SJSA1 (cell line): ENCODE data around the gene CNTN4. TPM values are rescaled to one million over a fixed set of nuclear protein-coding genes. Genes with fewer than 3 reads are reported as not detected.

Experiments used
- DNase-seq, 2 experiments: peaks; one replicate each; pipeline ENCODE4 v3.0.0-alpha.2; 2015 to 2020; ENCODE audit warnings: low spot score in 2 of 2, low read depth in 1 of 2
- H3K27ac ChIP-seq: fragments of 250-450 bp; sonication (Bioruptor Pico); 2 replicates; pipeline ENCODE4 v1.5.1; 2020; ENCODE audit warnings: mild to moderate bottlenecking, moderate library complexity
- H3K27me3 ChIP-seq: fragments of 250-450 bp; sonication (Bioruptor Pico); replicated peaks from 2 replicates; pipeline ENCODE4 v1.5.1; 2020; ENCODE audit warnings: mild to moderate bottlenecking, moderate library complexity
- H3K36me3 ChIP-seq: fragments of 250-450 bp; sonication (Bioruptor Pico); 2 replicates; pipeline ENCODE4 v1.5.1; 2020; ENCODE audit warnings: mild to moderate bottlenecking
- H3K4me1 ChIP-seq: fragments of 250-450 bp; sonication (Bioruptor Pico); replicated peaks from 2 replicates; pipeline ENCODE4 v1.6.1; 2021; ENCODE audit warnings: mild to moderate bottlenecking
- H3K4me3 ChIP-seq: fragments of 250-450 bp; sonication (Bioruptor Pico); 2 replicates; pipeline ENCODE4 v1.5.1; 2020; ENCODE audit warnings: mild to moderate bottlenecking
- H3K9me3 ChIP-seq: fragments of 250-450 bp; sonication (Bioruptor Pico); replicated peaks from 2 replicates; pipeline ENCODE4 v1.5.1; 2020; ENCODE audit warnings: mild to moderate bottlenecking
- total RNA-seq: library from RNA; depleted of rRNA; stranded (reverse); fragments of >200 nt; shearing (Covaris generic); gene quantifications from 2 replicates; pipeline ENCODE4 v1.2.3, GENCODE V29; 2014

The CNTN4 gene
- total RNA-seq, 1 experiment from 2014 or later: not detected

- DNase-seq: no peak
- Histone ChIP-seq H3K4me1 (no peaks in the 10 kb centered on the region), H3K27me3 (no peaks in the 10 kb centered on the region), H3K4me3 (no peak overlapping the region), H3K9me3 (no peaks in the 10 kb centered on the region), H3K27ac (no peak overlapping the region), H3K36me3 (no peaks in the 10 kb centered on the region)
Measured at GRCh38 chr3:2352134-2352762, 253.6 kb downstream of the CNTN4 start.

GRCh38 chr3:2354702-2355101 lies 256.0 kb downstream of the CNTN4 start:
- no peaks in the 10 kb centered on the region for H3K4me1 ChIP-seq
- H3K27me3 ChIP-seq: no peaks in the 10 kb centered on the region
- no peak overlapping the region for H3K4me3 ChIP-seq
- no peak overlapping the region for H3K27ac ChIP-seq
- H3K36me3 ChIP-seq: no peaks in the 10 kb centered on the region
- DNase-seq: no peak
- no peaks in the 10 kb centered on the region for H3K9me3 ChIP-seq

- Histone ChIP-seq H3K4me3 (no peak overlapping the region), H3K9me3 (0 out of 2 replicates have a peak, but pooled peaks cover 3% of the 10 kb centered on the region), H3K36me3 (no peaks in the 10 kb centered on the region), H3K4me1 (no peaks in the 10 kb centered on the region), H3K27me3 (no peaks in the 10 kb centered on the region), H3K27ac (no peak overlapping the region)
- DNase-seq: no peak
Measured at GRCh38 chr3:2356298-2356950, 257.8 kb downstream of the CNTN4 start.

- no peak overlapping the region for H3K27ac ChIP-seq
- no peak for DNase-seq
- H3K36me3 ChIP-seq: no peaks in the 10 kb centered on the region
- no peaks in the 10 kb centered on the region for H3K4me1 ChIP-seq
- H3K27me3 ChIP-seq: no peaks in the 10 kb centered on the region
- no peak overlapping the region for H3K4me3 ChIP-seq
- H3K9me3 ChIP-seq: 0 out of 2 replicates have a peak, but pooled peaks cover 3% of the 10 kb centered on the region
Measured at GRCh38 chr3:2360815-2361214, 262.1 kb downstream of the CNTN4 start.

- no peak for DNase-seq
- H3K27ac ChIP-seq: no peak overlapping the region
- H3K4me3 ChIP-seq: no peak overlapping the region
- no peaks in the 10 kb centered on the region for H3K4me1 ChIP-seq
- 0 out of 2 replicates have a peak, but pooled peaks cover 3% of the 10 kb centered on the region for H3K9me3 ChIP-seq
- H3K36me3 ChIP-seq: no peaks in the 10 kb centered on the region
- no peaks in the 10 kb centered on the region for H3K27me3 ChIP-seq
Measured at GRCh38 chr3:2362122-2362521, 263.5 kb downstream of the CNTN4 start.

GRCh38 chr3:2363854-2364253 lies 265.2 kb downstream of the CNTN4 start:
- Histone ChIP-seq H3K9me3 (0 out of 2 replicates have a peak, but pooled peaks cover 3% of the 10 kb centered on the region), H3K36me3 (no peaks in the 10 kb centered on the region), H3K27me3 (no peaks in the 10 kb centered on the region), H3K4me1 (no peaks in the 10 kb centered on the region), H3K4me3 (no peak overlapping the region), H3K27ac (no peak overlapping the region)
- DNase-seq: no peak

GRCh38 chr3:2370317-2370716 lies 271.7 kb downstream of the CNTN4 start:
- Histone ChIP-seq H3K4me1 (no peaks in the 10 kb centered on the region), H3K27me3 (no peaks in the 10 kb centered on the region), H3K27ac (no peak overlapping the region), H3K4me3 (no peak overlapping the region), H3K9me3 (no peaks in the 10 kb centered on the region; the same call in 1 of the 2 replicates), H3K36me3 (no peaks in the 10 kb centered on the region)
- no peak for DNase-seq

- Histone ChIP-seq H3K4me3 (no peak overlapping the region), H3K4me1 (no peaks in the 10 kb centered on the region), H3K27me3 (no peaks in the 10 kb centered on the region), H3K9me3 (no peaks in the 10 kb centered on the region; the same call in 1 of the 2 replicates), H3K27ac (no peak overlapping the region), H3K36me3 (no peaks in the 10 kb centered on the region)
- no peak for DNase-seq
Measured at GRCh38 chr3:2372306-2372705, 273.6 kb downstream of the CNTN4 start.

- DNase-seq: no peak
- no peak overlapping the region for H3K27ac ChIP-seq
Measured at GRCh38 chr3:2375376-2375775, 276.7 kb downstream of the CNTN4 start.

GRCh38 chr3:2377281-2377680 lies 278.6 kb downstream of the CNTN4 start:
- no peak for DNase-seq
- no peak overlapping the region for H3K27ac ChIP-seq
- H3K4me3 ChIP-seq: no peak overlapping the region
- H3K4me1 ChIP-seq: no peaks in the 10 kb centered on the region
- no peaks in the 10 kb centered on the region for H3K36me3 ChIP-seq
- no peaks in the 10 kb centered on the region for H3K9me3 ChIP-seq
- no peaks in the 10 kb centered on the region for H3K27me3 ChIP-seq

More at GRCh38 chr3:2375376-2375775, 276.7 kb downstream of the CNTN4 start:
- H3K36me3 ChIP-seq: no peaks in the 10 kb centered on the region
- H3K4me3 ChIP-seq: no peak overlapping the region
- H3K4me1 ChIP-seq: no peaks in the 10 kb centered on the region
- no peaks in the 10 kb centered on the region; the same call in 1 of the 2 replicates for H3K9me3 ChIP-seq
- no peaks in the 10 kb centered on the region for H3K27me3 ChIP-seq

- Histone ChIP-seq H3K4me3 (no peak overlapping the region), H3K27me3 (no peaks in the 10 kb centered on the region), H3K27ac (no peak overlapping the region), H3K36me3 (no peaks in the 10 kb centered on the region), H3K4me1 (no peaks in the 10 kb centered on the region), H3K9me3 (0 out of 2 replicates have a peak, but pooled peaks cover 2% of the 10 kb centered on the region)
- no peak for DNase-seq
Measured at GRCh38 chr3:2390926-2391532, 292.4 kb downstream of the CNTN4 start.

- no peaks in the 10 kb centered on the region for H3K36me3 ChIP-seq
- H3K4me1 ChIP-seq: no peaks in the 10 kb centered on the region
- H3K9me3 ChIP-seq: 0 out of 2 replicates have a peak, but pooled peaks cover 2% of the 10 kb centered on the region
- no peak for DNase-seq
- no peak overlapping the region for H3K4me3 ChIP-seq
- no peaks in the 10 kb centered on the region for H3K27me3 ChIP-seq
- H3K27ac ChIP-seq: no peak overlapping the region
Measured at GRCh38 chr3:2391896-2392295, 293.2 kb downstream of the CNTN4 start.

- DNase-seq: no peak
- Histone ChIP-seq H3K27me3 (no peaks in the 10 kb centered on the region), H3K36me3 (no peaks in the 10 kb centered on the region), H3K9me3 (0 out of 2 replicates have a peak, but pooled peaks cover 2% of the 10 kb centered on the region), H3K4me3 (no peak overlapping the region), H3K4me1 (no peaks in the 10 kb centered on the region), H3K27ac (no peak overlapping the region)
Measured at GRCh38 chr3:2392981-2393380, 294.3 kb downstream of the CNTN4 start.

- Histone ChIP-seq H3K27ac (no peak overlapping the region), H3K27me3 (no peaks in the 10 kb centered on the region), H3K36me3 (no peaks in the 10 kb centered on the region), H3K4me3 (no peak overlapping the region), H3K4me1 (no peaks in the 10 kb centered on the region), H3K9me3 (no peaks in the 10 kb centered on the region; the same call in 1 of the 2 replicates)
- no peak for DNase-seq
Measured at GRCh38 chr3:2415083-2415482, 316.4 kb downstream of the CNTN4 start.
